Effector memory CD8-positive, alpha-beta T cell (primary cell): ENCODE results near the gene INTS2.

Source experiments
- ATAC-seq: fragments of 150-1000 bp; cut with Tn5 transposase; replicated peaks from 2 replicates; pipeline ENCODE4 v1.10.0; 2021; ENCODE audit warnings: mild to moderate bottlenecking, moderate library complexity
- DNase-seq, 3 experiments: peaks; one replicate each; pipeline ENCODE4 v3.0.0; 2021
- H3K27ac Mint-ChIP-seq, 2 donors: one replicate each; pipeline ENCODE4 v1.8.0; 2022; ENCODE audit warnings: mild to moderate bottlenecking in 2 of 2, mixed read lengths in 2 of 2, moderate library complexity in 2 of 2
- H3K27me3 Mint-ChIP-seq, 2 donors: one replicate each; pipeline ENCODE4 v1.8.0; 2022; ENCODE audit warnings: mixed read lengths in 2 of 2
- H3K36me3 Mint-ChIP-seq: one replicate; pipeline ENCODE4 v1.8.0; 2022; ENCODE audit warnings: mild to moderate bottlenecking, moderate library complexity, mixed read lengths; ENCODE audit not compliant: insufficient read depth
- H3K4me1 Mint-ChIP-seq, 2 donors: one replicate each; pipeline ENCODE4 v1.8.0; 2022; ENCODE audit warnings: low read depth in 2 of 2, mixed read lengths in 2 of 2
- H3K4me3 Mint-ChIP-seq, 2 donors: one replicate each; pipeline ENCODE4 v1.8.0; 2022; ENCODE audit warnings: mild to moderate bottlenecking in 2 of 2, mixed read lengths in 2 of 2, moderate library complexity in 2 of 2
- H3K9me3 Mint-ChIP-seq, 2 donors: one replicate each; pipeline ENCODE4 v1.8.0; 2022; ENCODE audit warnings: mixed read lengths in 2 of 2
- total RNA-seq, 9 experiments: gene quantifications; one replicate each; lab custom pipeline; 2026; lab: John Stamatoyannopoulos, UW

The INTS2 gene, protein sequence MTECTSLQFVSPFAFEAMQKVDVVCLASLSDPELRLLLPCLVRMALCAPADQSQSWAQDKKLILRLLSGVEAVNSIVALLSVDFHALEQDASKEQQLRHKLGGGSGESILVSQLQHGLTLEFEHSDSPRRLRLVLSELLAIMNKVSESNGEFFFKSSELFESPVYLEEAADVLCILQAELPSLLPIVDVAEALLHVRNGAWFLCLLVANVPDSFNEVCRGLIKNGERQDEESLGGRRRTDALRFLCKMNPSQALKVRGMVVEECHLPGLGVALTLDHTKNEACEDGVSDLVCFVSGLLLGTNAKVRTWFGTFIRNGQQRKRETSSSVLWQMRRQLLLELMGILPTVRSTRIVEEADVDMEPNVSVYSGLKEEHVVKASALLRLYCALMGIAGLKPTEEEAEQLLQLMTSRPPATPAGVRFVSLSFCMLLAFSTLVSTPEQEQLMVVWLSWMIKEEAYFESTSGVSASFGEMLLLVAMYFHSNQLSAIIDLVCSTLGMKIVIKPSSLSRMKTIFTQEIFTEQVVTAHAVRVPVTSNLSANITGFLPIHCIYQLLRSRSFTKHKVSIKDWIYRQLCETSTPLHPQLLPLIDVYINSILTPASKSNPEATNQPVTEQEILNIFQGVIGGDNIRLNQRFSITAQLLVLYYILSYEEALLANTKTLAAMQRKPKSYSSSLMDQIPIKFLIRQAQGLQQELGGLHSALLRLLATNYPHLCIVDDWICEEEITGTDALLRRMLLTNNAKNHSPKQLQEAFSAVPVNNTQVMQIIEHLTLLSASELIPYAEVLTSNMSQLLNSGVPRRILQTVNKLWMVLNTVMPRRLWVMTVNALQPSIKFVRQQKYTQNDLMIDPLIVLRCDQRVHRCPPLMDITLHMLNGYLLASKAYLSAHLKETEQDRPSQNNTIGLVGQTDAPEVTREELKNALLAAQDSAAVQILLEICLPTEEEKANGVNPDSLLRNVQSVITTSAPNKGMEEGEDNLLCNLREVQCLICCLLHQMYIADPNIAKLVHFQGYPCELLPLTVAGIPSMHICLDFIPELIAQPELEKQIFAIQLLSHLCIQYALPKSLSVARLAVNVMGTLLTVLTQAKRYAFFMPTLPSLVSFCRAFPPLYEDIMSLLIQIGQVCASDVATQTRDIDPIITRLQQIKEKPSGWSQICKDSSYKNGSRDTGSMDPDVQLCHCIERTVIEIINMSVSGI
- total RNA-seq, result 31.6 to 63.3 (median 49.8) reads per million in 9 experiments

DNA sequence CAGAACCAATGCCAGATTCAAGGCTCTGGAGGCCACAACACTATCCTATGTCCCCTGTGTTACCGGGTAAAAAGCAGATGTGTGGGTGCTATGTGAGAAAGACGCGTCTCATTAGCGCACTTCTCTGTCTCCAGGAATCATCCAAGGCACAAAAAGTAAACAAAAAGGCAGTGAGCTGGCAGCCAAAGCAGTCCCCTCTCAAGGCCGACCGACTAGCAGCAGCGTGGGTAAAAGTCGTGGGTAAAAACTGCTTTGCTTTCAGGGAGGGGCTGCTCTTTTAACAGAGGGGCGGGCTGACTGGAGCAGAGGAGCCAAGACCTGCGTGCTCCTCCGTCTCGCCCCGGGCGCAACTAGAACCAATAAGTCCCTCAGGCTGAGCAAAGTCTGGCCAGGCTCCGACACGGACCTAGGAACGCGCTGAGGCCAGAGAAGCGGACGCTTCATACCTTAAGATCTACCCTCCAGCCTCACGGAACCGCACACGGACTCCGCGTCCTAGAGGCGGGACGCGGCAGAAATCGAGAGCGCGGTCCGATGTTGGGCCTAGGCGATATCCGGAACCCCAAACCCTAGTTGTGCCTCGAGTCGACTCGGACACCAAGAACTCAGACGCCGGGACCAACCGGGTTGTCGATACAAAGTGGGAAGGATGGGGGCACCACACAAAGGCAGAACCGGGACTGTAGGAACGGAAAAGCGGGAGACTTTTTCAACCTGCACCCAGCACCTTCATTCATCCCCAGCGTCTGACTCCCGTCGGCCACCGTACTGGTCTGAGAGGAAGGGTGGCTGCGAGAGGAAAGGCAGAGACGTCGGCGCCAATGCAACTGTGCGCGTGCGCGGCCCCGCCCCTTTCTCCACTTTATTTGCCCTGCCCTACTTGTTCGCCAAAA lies at the start of gene INTS2:
TSS of gene INTS2 (minus strand) at position 775 of the 893 bp plus-strand sequence. CDS start 1,338 bp downstream, outside the sequence.
- H3K27ac Mint-ChIP-seq, result peak within 1 kb of the TSS; percentile 96 to 97
- ATAC-seq, result peak; percentile 88
- peaks cover 0 to 2% of the 10 kb centered on the region in 2 donors for H3K9me3 Mint-ChIP-seq
- peak within 1 kb of the TSS; percentile 88 to 89 for H3K4me3 Mint-ChIP-seq
- peaks cover 47% of the 10 kb centered on the region for H3K36me3 Mint-ChIP-seq
- peaks cover 16 to 18% of the 10 kb centered on the region in 2 donors for H3K4me1 Mint-ChIP-seq
- DNase-seq, result peak; percentile 93 to 95 (median 94)
- H3K27me3 Mint-ChIP-seq, result no peaks in the 10 kb centered on the region

DNA sequence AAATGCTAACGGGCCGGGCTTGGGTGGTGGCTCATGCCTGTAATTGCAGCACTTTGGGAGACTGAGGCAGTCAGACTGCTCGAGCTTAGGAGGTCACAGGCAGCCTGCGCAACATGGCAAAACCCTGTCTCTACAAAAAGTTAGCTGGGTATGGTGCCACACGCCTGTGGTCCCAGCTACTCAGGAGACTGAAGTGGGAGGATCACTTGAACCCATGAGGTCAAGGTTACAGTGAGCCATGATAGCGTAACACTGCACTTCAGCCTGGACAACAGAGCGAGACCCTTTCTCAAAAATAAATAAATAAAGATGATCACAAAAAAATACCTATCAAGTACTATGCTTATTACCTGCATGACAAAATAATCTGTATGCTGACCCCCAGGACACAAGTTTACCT lies 46.3 kb upstream of the INTS2 start:
- H3K9me3 Mint-ChIP-seq, result no peaks in the 10 kb centered on the region
- no peak overlapping the region for H3K4me3 Mint-ChIP-seq
- peak overlapping the region; percentile 76 to 88 for H3K27ac Mint-ChIP-seq
- no peaks in the 10 kb centered on the region for H3K27me3 Mint-ChIP-seq
- peaks cover 11 to 29% of the 10 kb centered on the region in 2 donors for H3K4me1 Mint-ChIP-seq
- DNase-seq, result no peak
- peaks cover 63% of the 10 kb centered on the region for H3K36me3 Mint-ChIP-seq
- ATAC-seq, result no peak

DNA sequence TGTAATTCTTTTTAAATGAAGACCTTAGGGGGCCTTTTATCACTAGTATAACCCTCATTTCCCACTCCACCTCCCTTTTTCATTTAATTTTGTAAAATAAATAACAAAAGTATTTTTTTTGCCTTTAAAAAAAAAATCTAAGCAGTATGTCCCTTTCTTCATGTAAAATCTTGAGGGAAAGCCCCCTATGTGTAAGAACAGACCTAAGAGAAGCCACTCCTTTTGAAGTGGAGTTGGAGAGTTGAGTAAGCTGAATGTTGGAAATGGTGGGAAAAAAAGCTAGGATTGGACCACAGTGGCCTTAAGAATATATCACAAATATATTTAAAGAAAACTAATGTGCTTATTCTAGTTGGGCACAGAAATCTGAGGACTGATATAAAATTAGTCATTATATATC lies 44.5 kb upstream of the INTS2 start:
- H3K27ac Mint-ChIP-seq, result peak overlapping the region in 1 of 2 donors; percentile 35

DNA sequence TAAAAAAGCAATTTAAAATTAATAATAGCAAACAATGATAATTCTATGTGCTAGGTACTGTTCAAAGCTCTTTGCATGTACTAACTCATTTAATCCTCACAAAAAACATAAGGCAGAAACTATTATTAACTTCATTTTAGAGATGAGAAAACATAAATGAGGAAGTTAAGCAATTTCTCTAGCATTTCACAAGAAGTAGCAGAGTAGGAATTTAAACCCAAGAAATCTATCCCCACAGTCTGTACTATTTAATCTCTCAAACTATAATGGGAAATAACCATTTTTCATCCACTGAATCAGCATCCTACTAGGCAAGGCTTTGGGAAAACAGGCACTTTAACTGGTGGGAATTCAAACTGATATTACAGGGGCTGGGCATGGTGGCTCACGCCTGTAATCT lies 42.2 kb upstream of the INTS2 start:
- Mint-ChIP-seq H3K4me3 (no peak overlapping the region), H3K4me1 (peaks cover 5 to 18% of the 10 kb centered on the region in 2 donors), H3K27ac (peak overlapping the region; percentile 10 to 32), H3K36me3 (peaks cover 70% of the 10 kb centered on the region), H3K9me3 (no peaks in the 10 kb centered on the region), H3K27me3 (no peaks in the 10 kb centered on the region)
- no peak for ATAC-seq
- DNase-seq, result no peak

More for the DNA sequence above, 44.5 kb upstream of the INTS2 start:
- Mint-ChIP-seq H3K27me3 (no peaks in the 10 kb centered on the region), H3K4me3 (no peak overlapping the region), H3K9me3 (no peaks in the 10 kb centered on the region), H3K4me1 (peaks cover 11 to 29% of the 10 kb centered on the region in 2 donors), H3K36me3 (peaks cover 65% of the 10 kb centered on the region)
- ATAC-seq (no peak), DNase-seq (no peak)

DNA sequence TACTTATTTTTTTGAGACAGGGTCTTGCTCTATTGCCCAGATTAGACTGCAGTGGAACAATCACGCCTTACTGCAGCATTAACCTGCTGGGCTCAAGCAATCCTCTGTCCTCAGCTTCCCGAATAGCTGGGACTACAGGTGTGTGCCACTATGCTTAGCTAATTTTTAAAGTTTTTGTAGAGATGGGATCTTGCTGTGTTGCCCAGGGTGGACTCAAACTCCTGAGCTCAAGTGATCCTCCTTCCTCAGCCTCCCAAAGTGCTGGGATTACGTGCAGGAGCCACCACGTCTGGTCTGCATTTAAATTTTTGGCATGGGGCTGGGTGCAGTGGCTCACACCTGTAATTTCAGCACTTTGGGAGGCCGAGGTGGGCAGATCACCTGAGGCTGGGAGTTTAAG lies 41.0 kb upstream of the INTS2 start:
- peaks cover 82% of the 10 kb centered on the region for H3K36me3 Mint-ChIP-seq
- no peaks in the 10 kb centered on the region for H3K27me3 Mint-ChIP-seq
- no peak for ATAC-seq
- no peak overlapping the region for H3K27ac Mint-ChIP-seq
- no peak for DNase-seq
- peaks cover 0 to 7% of the 10 kb centered on the region in 2 donors for H3K4me1 Mint-ChIP-seq
- H3K4me3 Mint-ChIP-seq, result no peak overlapping the region
- H3K9me3 Mint-ChIP-seq, result no peaks in the 10 kb centered on the region

DNA sequence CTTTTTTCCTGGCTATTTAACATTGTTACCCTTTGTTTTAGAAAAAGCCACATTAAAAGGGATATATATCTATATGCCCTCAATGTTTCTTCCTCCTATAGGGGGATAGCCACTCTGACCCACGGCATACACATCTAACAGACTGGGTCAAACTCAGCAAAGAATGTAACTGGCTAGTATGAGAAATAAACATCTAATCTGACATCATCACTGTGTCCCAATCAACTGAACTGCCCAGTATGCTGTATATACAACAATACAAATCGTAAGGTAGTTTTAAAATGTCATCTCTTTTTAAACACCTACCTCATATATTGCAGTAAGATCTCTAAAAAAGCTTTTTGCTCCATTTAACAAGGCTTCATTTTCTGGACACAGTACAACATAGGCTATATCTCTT lies 39.9 kb upstream of the INTS2 start:
- no peak overlapping the region for H3K4me3 Mint-ChIP-seq
- no peak for ATAC-seq
- DNase-seq, result no peak
- H3K27ac Mint-ChIP-seq, result peak overlapping the region in 1 of 2 donors; percentile 41
- no peaks in the 10 kb centered on the region for H3K9me3 Mint-ChIP-seq
- H3K36me3 Mint-ChIP-seq, result peaks cover 88% of the 10 kb centered on the region
- peaks cover 0 to 8% of the 10 kb centered on the region in 2 donors for H3K4me1 Mint-ChIP-seq
- H3K27me3 Mint-ChIP-seq, result no peaks in the 10 kb centered on the region

DNA sequence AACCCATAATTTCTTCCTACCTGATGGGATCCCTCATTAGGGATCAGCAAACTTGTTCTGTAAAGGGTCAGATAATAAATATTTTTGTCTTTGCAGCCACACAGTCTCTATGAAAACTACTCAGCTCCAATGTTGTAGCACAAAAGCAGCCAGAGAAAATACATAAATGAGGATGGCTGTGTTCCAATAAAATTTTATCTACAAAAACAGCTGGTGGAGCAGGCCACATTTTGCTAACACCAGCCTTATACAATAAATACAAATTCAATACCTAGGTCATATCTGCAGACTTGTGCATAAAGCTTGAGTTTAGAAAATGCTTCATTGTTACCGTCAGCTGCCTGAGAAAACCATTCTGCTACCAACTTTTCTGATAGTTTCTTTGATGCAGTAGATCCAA lies 38.4 kb upstream of the INTS2 start:
- H3K27me3 Mint-ChIP-seq, result no peaks in the 10 kb centered on the region
- H3K4me1 Mint-ChIP-seq, result peaks cover 0 to 11% of the 10 kb centered on the region in 2 donors
- no peak overlapping the region for H3K4me3 Mint-ChIP-seq
- ATAC-seq (no peak), DNase-seq (no peak)
- no peaks in the 10 kb centered on the region for H3K9me3 Mint-ChIP-seq
- H3K36me3 Mint-ChIP-seq, result peaks cover 87% of the 10 kb centered on the region
- H3K27ac Mint-ChIP-seq, result no peak overlapping the region

DNA sequence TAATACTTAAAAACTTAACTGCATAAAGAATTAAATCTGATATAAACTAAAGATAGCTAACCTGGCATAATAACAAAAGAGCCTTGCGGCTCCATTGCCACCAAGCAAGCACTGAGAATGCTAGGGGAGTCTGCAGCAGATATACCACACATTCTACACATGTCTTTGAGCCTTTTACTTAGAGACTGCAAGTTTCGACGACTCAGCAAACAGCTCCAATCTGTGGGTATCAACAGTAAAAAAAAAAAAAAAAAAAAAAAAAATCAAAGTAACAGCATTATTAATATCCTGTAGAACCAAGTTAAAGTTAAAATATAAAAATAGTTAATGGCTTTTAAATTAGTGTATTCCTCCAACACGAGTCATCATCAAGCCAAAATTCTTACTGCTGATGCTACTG lies 27.8 kb upstream of the INTS2 start:
- Mint-ChIP-seq H3K4me1 (no peaks in the 10 kb centered on the region), H3K36me3 (peaks cover 83% of the 10 kb centered on the region), H3K27ac (no peak overlapping the region)

DNA sequence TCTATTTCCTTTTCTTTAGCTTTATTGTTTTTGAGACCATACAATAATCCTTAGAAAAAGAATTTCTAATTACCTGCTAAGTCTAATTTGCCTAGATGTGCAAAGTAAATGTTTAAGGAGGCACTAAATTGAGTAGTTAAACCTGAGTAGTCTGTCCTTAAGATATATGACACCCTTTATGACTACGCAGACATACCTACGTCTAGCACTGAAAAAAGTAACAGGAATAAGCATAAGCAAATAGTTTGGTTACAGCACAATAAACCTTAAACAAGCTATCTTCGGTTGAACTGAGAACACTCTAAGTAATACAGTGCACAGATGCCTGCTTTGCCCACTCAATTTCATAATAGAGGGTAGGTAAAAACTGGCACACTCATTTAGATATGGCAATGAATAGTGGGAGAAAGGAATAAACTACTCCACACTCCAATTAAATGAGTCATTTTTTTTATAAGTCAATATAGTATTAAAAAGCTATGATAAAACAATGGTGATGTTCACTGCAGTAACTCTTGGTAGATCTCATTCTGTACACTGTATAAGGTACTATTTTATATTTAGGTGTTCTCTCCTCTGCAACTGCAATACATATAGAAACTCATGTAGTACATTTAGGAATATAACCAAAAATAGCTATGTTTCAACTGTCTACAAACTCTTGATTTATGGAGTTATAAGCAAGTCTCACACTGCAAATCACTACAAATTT lies 19.7 kb upstream of the INTS2 start:
- H3K36me3 Mint-ChIP-seq, result peaks cover 74% of the 10 kb centered on the region
- H3K9me3 Mint-ChIP-seq, result no peaks in the 10 kb centered on the region
- no peaks in the 10 kb centered on the region for H3K27me3 Mint-ChIP-seq
- H3K27ac Mint-ChIP-seq, result no peak overlapping the region
- no peak for DNase-seq
- ATAC-seq, result no peak
- no peak overlapping the region for H3K4me3 Mint-ChIP-seq
- peaks cover 0 to 4% of the 10 kb centered on the region in 2 donors for H3K4me1 Mint-ChIP-seq

More for the DNA sequence above, 27.8 kb upstream of the INTS2 start:
- DNase-seq (no peak), ATAC-seq (no peak)
- no peak overlapping the region for H3K4me3 Mint-ChIP-seq
- no peaks in the 10 kb centered on the region for H3K9me3 Mint-ChIP-seq
- H3K27me3 Mint-ChIP-seq, result no peaks in the 10 kb centered on the region

DNA sequence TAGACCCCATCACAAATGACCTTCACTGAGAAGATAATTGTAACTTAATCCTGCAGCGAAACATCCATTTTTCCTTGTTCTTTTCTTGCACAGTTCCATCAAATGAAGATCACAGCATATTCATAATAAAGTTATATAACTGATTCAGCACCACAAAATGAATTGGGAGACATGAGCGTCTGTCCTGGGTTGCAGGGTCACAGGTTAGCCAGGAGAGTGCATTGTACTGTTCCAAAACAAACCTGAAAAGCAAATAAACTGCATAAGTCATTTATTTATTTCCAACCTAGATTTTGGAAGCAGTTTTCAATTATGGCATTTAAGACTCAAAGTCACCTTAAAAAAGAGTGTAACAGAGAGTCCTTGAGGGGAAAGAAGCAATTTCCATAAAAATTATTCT lies 18.6 kb upstream of the INTS2 start:
- H3K36me3 Mint-ChIP-seq, result peaks cover 63% of the 10 kb centered on the region
- H3K27ac Mint-ChIP-seq, result peak overlapping the region; percentile 20 to 74
- H3K4me1 Mint-ChIP-seq, result peaks cover 0 to 4% of the 10 kb centered on the region in 2 donors
- ATAC-seq (no peak), DNase-seq (no peak)
- no peaks in the 10 kb centered on the region for H3K27me3 Mint-ChIP-seq
- no peak overlapping the region for H3K4me3 Mint-ChIP-seq
- no peaks in the 10 kb centered on the region for H3K9me3 Mint-ChIP-seq

DNA sequence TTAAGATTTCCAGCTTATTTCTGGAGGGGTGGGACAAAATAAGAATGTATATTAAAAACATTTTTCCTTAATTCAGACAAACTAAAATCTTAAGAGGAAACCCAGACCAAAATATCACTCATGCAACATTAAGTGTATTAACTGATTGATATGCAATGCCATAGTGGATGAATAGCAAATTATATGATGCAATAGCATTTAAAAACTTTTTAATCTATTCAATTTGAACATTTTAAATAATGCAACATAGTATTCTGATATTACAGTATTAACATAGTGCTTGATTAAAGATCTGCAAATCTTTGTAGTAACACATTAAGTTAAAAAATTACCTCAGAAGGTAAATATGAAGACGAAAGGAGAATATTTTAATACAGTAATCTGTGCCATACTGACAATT lies 15.3 kb upstream of the INTS2 start:
- DNase-seq, result no peak
- peaks cover 36% of the 10 kb centered on the region for H3K36me3 Mint-ChIP-seq
- H3K4me1 Mint-ChIP-seq, result peaks cover 0 to 4% of the 10 kb centered on the region in 2 donors
- H3K27ac Mint-ChIP-seq, result no peak overlapping the region
- H3K4me3 Mint-ChIP-seq, result no peak overlapping the region
- no peak for ATAC-seq
- H3K9me3 Mint-ChIP-seq, result no peaks in the 10 kb centered on the region
- H3K27me3 Mint-ChIP-seq, result no peaks in the 10 kb centered on the region

DNA sequence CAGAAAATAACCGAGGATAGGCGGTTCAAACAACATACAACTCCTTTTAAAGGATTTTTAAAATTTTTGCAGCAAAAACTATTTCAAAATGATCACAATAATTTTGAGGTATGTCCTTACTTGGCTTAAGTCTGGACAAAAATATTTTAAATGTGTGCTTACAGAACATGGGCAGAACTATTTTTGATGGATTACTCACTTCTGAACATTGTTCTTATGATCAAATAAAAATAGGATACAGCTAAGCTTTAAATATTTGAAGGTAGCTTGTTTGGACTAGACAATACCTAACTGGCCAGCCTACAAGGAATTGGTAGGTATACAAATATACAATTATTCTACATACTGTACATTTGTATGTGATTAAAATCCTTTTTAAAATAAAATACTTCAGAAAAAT lies 14.3 kb upstream of the INTS2 start:
- Mint-ChIP-seq H3K27me3 (no peaks in the 10 kb centered on the region), H3K4me1 (peaks cover 0 to 4% of the 10 kb centered on the region in 2 donors), H3K36me3 (peaks cover 35% of the 10 kb centered on the region), H3K4me3 (no peak overlapping the region), H3K9me3 (no peaks in the 10 kb centered on the region), H3K27ac (no peak overlapping the region)
- ATAC-seq, result no peak
- no peak for DNase-seq
